Liver (tissue), 3 donors: ENCODE data around the gene FOXD4.
"Not testable (repeated sequence)": the region's sequence is repeated elsewhere in the genome, so short reads cannot be mapped to it uniquely, and the experiment has no call there.

ENCODE experiments used
- ATF3 ChIP-seq: IDR thresholded peaks from 2 replicates; pipeline ENCODE4 v1.6.1; 2016; ENCODE audit warnings: antibody characterized with exemption
- EGR1 ChIP-seq, 2 donors: IDR thresholded peaks; 2 replicates each; pipeline ENCODE4 v1.6.1; 2016 to 2018; ENCODE audit warnings: antibody characterized with exemption in 2 of 2, low read depth in 2 of 2
- FOXA1 ChIP-seq: IDR thresholded peaks from 2 replicates; pipeline ENCODE4 v1.6.1; 2016; ENCODE audit warnings: antibody characterized with exemption
- GABPA ChIP-seq, 2 donors: IDR thresholded peaks in 1 of 2; conservative IDR thresholded peaks in 1 of 2; 2 replicates each; pipeline ENCODE4 v1.6.1; 2016; ENCODE audit warnings: antibody characterized with exemption in 2 of 2, mild to moderate bottlenecking in 1 of 2, moderate library complexity in 1 of 2
- JUND ChIP-seq, 2 donors: IDR thresholded peaks; 2 replicates each; pipeline ENCODE4 v1.6.1; 2016; ENCODE audit warnings: antibody characterized with exemption in 2 of 2
- MAX ChIP-seq: IDR thresholded peaks from 2 replicates; pipeline ENCODE4 v1.6.1; 2016; ENCODE audit warnings: antibody characterized with exemption
- RAD21 ChIP-seq, 2 donors: IDR thresholded peaks; 2 replicates each; pipeline ENCODE4 v1.6.1; 2016; ENCODE audit warnings: antibody characterized with exemption in 2 of 2, mild to moderate bottlenecking in 2 of 2
- RXRA ChIP-seq, 2 donors: IDR thresholded peaks; 2 replicates each; pipeline ENCODE4 v1.6.1; 2017 to 2018; ENCODE audit warnings: antibody characterized with exemption in 2 of 2, mild to moderate bottlenecking in 1 of 2
- SP1 ChIP-seq: IDR thresholded peaks from 2 replicates; pipeline ENCODE4 v1.6.1; 2018; ENCODE audit warnings: antibody characterized with exemption, mild to moderate bottlenecking
- TAF1 ChIP-seq: conservative IDR thresholded peaks from 2 replicates; pipeline ENCODE4 v1.6.1; 2016; ENCODE audit warnings: antibody characterized with exemption, mild to moderate bottlenecking
- YY1 ChIP-seq: IDR thresholded peaks from 2 replicates; pipeline ENCODE4 v1.6.1; 2016; ENCODE audit warnings: antibody characterized with exemption, mild to moderate bottlenecking
- ZBTB33 ChIP-seq: IDR thresholded peaks from 2 replicates; pipeline ENCODE4 v1.6.1; 2016; ENCODE audit warnings: antibody characterized with exemption
- TF ChIP-seq, protein P1 (sequence below): fragments of 150-350 bp; IDR thresholded peaks from 2 replicates; pipeline ENCODE4 v1.5.1; 2017; ENCODE audit warnings: improper control_type of control experiment, low read depth, low read length; ENCODE audit not compliant: missing input control
- TF ChIP-seq, protein P2 (sequence below): IDR thresholded peaks from 2 replicates; pipeline ENCODE4 v1.6.1; 2016; ENCODE audit warnings: antibody characterized with exemption, mild to moderate bottlenecking
- donor health status: healthy.
- donor health status: healthy.

DNA sequence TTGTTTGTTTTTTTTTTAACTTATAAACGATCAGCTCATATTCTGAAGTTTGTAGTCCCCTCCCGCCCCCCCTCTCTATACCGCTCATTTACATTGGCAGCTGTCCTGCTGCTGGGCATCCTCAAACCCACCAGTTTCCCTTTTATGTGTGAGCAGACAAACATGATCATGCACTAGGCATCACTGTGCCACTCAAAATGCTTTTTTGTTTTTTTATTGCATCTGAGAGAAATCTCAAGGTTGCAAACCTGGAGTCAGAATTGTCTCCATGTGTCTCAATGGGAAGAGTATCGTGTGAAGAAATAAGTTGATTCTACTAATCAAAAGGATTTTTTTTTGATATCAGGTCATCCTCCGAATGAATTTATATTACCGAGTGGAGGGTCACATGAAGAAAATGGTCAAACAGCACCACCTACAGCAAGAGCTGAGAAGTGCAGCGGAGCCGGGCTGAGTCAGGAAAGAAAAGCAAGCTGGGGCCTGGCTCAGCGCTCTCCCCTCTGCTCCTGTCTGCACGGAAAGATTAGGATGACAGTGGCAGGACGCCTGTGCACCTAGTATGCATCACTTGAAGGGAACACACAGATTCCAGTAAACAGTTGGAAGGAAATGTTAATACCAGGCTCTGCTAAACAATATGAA, 29.7 kb downstream of the FOXD4 start:
- TF ChIP-seq, protein P1, sequence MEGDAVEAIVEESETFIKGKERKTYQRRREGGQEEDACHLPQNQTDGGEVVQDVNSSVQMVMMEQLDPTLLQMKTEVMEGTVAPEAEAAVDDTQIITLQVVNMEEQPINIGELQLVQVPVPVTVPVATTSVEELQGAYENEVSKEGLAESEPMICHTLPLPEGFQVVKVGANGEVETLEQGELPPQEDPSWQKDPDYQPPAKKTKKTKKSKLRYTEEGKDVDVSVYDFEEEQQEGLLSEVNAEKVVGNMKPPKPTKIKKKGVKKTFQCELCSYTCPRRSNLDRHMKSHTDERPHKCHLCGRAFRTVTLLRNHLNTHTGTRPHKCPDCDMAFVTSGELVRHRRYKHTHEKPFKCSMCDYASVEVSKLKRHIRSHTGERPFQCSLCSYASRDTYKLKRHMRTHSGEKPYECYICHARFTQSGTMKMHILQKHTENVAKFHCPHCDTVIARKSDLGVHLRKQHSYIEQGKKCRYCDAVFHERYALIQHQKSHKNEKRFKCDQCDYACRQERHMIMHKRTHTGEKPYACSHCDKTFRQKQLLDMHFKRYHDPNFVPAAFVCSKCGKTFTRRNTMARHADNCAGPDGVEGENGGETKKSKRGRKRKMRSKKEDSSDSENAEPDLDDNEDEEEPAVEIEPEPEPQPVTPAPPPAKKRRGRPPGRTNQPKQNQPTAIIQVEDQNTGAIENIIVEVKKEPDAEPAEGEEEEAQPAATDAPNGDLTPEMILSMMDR = not testable (repeated sequence)
- not testable (repeated sequence) for TF ChIP-seq GABPA (IDR thresholded peaks at IDR 0.05 in 1 of 2, conservative IDR thresholded peaks at IDR 0.05 in 1 of 2); RXRA (IDR thresholded peaks at IDR 0.05); FOXA1; RAD21 (IDR thresholded peaks at IDR 0.05); MAX; ZBTB33; TAF1; SP1; JUND (IDR thresholded peaks at IDR 0.05); EGR1 (IDR thresholded peaks at IDR 0.05; ENCODE audit: low read depth in 2 of 2); ATF3; YY1
- TF ChIP-seq, protein P2, sequence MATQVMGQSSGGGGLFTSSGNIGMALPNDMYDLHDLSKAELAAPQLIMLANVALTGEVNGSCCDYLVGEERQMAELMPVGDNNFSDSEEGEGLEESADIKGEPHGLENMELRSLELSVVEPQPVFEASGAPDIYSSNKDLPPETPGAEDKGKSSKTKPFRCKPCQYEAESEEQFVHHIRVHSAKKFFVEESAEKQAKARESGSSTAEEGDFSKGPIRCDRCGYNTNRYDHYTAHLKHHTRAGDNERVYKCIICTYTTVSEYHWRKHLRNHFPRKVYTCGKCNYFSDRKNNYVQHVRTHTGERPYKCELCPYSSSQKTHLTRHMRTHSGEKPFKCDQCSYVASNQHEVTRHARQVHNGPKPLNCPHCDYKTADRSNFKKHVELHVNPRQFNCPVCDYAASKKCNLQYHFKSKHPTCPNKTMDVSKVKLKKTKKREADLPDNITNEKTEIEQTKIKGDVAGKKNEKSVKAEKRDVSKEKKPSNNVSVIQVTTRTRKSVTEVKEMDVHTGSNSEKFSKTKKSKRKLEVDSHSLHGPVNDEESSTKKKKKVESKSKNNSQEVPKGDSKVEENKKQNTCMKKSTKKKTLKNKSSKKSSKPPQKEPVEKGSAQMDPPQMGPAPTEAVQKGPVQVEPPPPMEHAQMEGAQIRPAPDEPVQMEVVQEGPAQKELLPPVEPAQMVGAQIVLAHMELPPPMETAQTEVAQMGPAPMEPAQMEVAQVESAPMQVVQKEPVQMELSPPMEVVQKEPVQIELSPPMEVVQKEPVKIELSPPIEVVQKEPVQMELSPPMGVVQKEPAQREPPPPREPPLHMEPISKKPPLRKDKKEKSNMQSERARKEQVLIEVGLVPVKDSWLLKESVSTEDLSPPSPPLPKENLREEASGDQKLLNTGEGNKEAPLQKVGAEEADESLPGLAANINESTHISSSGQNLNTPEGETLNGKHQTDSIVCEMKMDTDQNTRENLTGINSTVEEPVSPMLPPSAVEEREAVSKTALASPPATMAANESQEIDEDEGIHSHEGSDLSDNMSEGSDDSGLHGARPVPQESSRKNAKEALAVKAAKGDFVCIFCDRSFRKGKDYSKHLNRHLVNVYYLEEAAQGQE = not testable (repeated sequence)
